ENCODE data around the gene IQSEC3.

IQSEC3 gene

DNA sequence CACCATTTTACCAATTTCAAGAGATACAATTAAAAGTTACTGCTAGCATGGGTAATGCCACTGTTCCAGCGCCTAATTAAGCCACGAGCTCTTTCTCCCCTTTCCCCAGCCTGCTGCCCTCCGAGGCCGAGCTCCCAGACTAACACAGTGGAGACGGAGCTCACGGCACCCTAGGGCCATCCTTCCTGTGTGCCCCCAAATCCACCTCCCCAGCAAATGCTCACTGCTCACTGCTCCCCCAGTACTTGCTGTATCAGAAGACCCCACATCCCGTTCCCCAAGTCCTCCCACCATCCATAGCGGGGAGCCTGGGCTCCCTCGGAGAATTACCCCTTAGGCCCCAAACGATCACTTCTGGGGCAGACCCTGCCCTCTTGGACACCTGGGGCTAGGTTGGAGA lies 104.7 kb downstream of the IQSEC3 start:
- no peak for DNase-seq (ENCODE audit: low spot score)
- TF ChIP-seq, protein P1, sequence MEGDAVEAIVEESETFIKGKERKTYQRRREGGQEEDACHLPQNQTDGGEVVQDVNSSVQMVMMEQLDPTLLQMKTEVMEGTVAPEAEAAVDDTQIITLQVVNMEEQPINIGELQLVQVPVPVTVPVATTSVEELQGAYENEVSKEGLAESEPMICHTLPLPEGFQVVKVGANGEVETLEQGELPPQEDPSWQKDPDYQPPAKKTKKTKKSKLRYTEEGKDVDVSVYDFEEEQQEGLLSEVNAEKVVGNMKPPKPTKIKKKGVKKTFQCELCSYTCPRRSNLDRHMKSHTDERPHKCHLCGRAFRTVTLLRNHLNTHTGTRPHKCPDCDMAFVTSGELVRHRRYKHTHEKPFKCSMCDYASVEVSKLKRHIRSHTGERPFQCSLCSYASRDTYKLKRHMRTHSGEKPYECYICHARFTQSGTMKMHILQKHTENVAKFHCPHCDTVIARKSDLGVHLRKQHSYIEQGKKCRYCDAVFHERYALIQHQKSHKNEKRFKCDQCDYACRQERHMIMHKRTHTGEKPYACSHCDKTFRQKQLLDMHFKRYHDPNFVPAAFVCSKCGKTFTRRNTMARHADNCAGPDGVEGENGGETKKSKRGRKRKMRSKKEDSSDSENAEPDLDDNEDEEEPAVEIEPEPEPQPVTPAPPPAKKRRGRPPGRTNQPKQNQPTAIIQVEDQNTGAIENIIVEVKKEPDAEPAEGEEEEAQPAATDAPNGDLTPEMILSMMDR (IDR thresholded peaks at IDR 0.05; ENCODE audit: poor library complexity, severe bottlenecking): no peak
- no peaks in the 10 kb centered on the region for H3K27me3 ChIP-seq (ENCODE audit: insufficient read depth, poor library complexity, severe bottlenecking)
- no peak for ATAC-seq (ENCODE audit: low read depth)
- H3K36me3 ChIP-seq (ENCODE audit: low read depth): no peaks in the 10 kb centered on the region
- no peak overlapping the region for H3K4me3 ChIP-seq (ENCODE audit: severe bottlenecking)
- H3K27ac ChIP-seq (ENCODE audit: poor library complexity, severe bottlenecking): no peak overlapping the region
- peaks cover 2% of the 10 kb centered on the region for H3K4me1 ChIP-seq (ENCODE audit: insufficient read depth, poor library complexity, severe bottlenecking)
- no peaks in the 10 kb centered on the region for H3K9me3 ChIP-seq (ENCODE audit: severe bottlenecking)

DNA sequence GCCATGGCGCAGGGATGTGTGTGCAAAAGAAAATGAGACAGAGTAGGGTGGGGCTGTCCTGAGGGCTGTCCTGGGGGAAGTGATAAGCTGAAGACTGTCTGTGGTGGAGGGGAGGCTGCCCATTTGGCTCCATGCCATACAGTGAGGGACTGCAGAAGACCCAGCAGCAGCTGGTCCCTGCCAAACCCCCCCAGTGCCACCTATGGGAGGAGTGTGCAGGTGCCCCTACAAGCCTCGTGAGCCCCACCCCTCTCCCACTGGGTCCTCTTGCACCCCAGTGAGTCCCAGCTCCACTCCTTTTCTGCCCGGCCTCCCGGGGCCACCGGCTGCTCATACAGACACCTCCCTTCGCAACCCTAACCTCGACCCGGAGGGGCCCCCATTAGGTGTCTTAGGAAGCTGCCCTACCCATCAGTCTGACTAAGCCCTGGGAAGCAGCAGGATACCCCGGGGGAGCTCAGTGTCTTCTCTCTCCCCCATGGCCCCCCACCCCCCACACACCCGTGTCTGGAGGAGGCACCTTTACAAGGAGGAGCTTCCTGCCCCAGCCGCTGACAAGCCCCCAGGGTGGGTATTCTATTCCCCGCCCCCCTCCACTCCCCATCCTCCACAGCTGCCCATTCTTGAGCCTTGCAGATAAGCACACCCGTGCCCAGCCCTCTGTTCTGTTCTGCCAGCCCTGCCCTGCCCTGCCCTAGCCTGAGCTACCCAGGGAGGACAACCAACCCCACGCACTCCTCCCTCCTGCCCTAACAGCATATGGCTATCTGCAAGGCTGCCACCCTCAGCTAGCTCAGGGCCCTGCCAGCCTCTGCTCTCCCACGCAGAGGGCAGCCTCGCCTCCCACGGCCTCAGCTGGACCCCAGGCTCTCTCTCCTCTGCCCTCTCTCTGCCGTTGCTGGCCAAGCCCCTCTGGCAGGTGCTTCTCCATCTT lies 105.4 kb downstream of the IQSEC3 start:
- TF ChIP-seq, protein P1 (IDR thresholded peaks at IDR 0.05; ENCODE audit: poor library complexity, severe bottlenecking): no peak
- no peaks in the 10 kb centered on the region for H3K9me3 ChIP-seq (ENCODE audit: severe bottlenecking)
- H3K36me3 ChIP-seq (ENCODE audit: low read depth): no peaks in the 10 kb centered on the region
- no peak for DNase-seq (ENCODE audit: low spot score)
- no peak overlapping the region for H3K4me3 ChIP-seq (ENCODE audit: severe bottlenecking)
- H3K4me1 ChIP-seq (ENCODE audit: insufficient read depth, poor library complexity, severe bottlenecking): peaks cover 8% of the 10 kb centered on the region
- no peak overlapping the region for H3K27ac ChIP-seq (ENCODE audit: poor library complexity, severe bottlenecking)
- no peaks in the 10 kb centered on the region for H3K27me3 ChIP-seq (ENCODE audit: insufficient read depth, poor library complexity, severe bottlenecking)
- no peak for ATAC-seq (ENCODE audit: low read depth)

DNA sequence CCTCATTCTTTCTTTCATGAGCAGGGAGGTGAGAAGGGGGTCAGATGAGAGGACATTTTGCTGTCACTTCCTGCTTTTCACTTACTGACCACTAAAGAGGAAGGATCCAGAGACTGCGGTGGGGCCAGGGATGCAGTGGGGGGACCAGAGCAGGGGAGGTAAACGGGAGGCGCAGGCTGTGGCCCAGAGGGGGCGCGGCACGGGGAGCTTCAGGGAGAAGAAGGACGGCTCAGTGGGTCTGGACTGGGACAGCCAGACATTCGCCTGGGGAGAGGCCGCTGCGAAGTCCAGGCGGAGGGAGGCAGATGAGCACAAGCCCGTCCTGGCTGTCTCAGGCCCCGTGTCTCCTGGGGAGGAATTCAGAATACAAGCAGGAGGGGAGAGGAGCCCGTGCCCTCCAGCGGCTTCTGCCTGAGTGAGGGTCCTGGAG lies 106.2 kb downstream of the IQSEC3 start:
- no peaks in the 10 kb centered on the region for H3K9me3 ChIP-seq (ENCODE audit: severe bottlenecking)
- no peak for ATAC-seq (ENCODE audit: low read depth)
- TF ChIP-seq, protein P1 (IDR thresholded peaks at IDR 0.05; ENCODE audit: poor library complexity, severe bottlenecking): no peak
- H3K4me1 ChIP-seq (ENCODE audit: insufficient read depth, poor library complexity, severe bottlenecking): peaks cover 8% of the 10 kb centered on the region
- no peaks in the 10 kb centered on the region for H3K27me3 ChIP-seq (ENCODE audit: insufficient read depth, poor library complexity, severe bottlenecking)
- DNase-seq (ENCODE audit: low spot score): no peak
- no peak overlapping the region for H3K27ac ChIP-seq (ENCODE audit: poor library complexity, severe bottlenecking)
- H3K36me3 ChIP-seq (ENCODE audit: low read depth): no peaks in the 10 kb centered on the region
- no peak overlapping the region for H3K4me3 ChIP-seq (ENCODE audit: severe bottlenecking)

DNA sequence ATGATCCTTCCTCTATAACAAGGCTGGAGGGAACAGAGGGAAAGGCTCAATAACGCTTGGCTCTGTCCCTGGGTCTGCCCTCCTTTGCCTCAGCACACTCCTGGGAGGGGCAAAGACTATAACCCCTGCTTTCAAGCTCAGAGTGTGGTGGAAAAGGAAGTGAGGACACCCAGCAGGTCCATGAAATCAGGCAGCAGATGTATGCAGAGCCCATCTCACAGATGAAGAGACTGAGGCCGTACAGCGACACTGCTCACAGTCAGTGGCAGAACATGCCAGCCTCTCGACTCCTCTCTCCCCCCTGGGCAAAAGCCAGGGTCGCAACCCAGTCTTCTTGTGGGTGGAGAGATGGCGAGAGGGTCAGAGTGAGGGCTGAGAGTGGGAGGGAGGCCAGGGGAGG lies 107.6 kb downstream of the IQSEC3 start:
- no peaks in the 10 kb centered on the region for H3K9me3 ChIP-seq (ENCODE audit: severe bottlenecking)
- H3K4me1 ChIP-seq (ENCODE audit: insufficient read depth, poor library complexity, severe bottlenecking): peaks cover 8% of the 10 kb centered on the region
- H3K27ac ChIP-seq (ENCODE audit: poor library complexity, severe bottlenecking): no peak overlapping the region
- DNase-seq (ENCODE audit: low spot score) (no peak), ATAC-seq (ENCODE audit: low read depth) (no peak)
- TF ChIP-seq, protein P1 (IDR thresholded peaks at IDR 0.05; ENCODE audit: poor library complexity, severe bottlenecking): no peak
- H3K36me3 ChIP-seq (ENCODE audit: low read depth): no peaks in the 10 kb centered on the region
- H3K27me3 ChIP-seq (ENCODE audit: insufficient read depth, poor library complexity, severe bottlenecking): no peaks in the 10 kb centered on the region
- no peak overlapping the region for H3K4me3 ChIP-seq (ENCODE audit: severe bottlenecking)

DNA sequence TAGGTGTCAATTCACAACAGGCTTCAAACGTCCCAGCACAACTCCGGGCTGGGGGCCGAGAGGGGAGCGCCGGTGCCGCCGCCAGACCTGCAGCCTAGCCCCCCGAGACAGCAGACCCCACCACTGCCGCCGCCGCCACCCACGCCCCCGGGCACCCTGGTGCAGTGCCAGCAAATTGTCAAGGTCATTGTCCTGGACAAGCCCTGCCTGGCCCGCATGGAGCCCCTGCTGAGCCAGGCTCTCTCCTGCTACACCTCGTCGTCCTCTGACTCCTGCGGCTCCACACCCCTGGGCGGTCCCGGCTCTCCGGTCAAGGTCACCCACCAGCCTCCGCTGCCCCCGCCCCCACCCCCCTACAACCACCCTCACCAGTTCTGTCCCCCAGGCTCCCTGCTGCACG lies 108.0 kb downstream of the IQSEC3 start:
- Histone ChIP-seq H3K27me3 (ENCODE audit: insufficient read depth, poor library complexity, severe bottlenecking) (no peaks in the 10 kb centered on the region), H3K4me1 (ENCODE audit: insufficient read depth, poor library complexity, severe bottlenecking) (peaks cover 13% of the 10 kb centered on the region), H3K4me3 (ENCODE audit: severe bottlenecking) (no peak overlapping the region), H3K27ac (ENCODE audit: poor library complexity, severe bottlenecking) (no peak overlapping the region), H3K36me3 (ENCODE audit: low read depth) (no peaks in the 10 kb centered on the region), H3K9me3 (ENCODE audit: severe bottlenecking) (no peaks in the 10 kb centered on the region)
- TF ChIP-seq, protein P1 (IDR thresholded peaks at IDR 0.05; ENCODE audit: poor library complexity, severe bottlenecking): no peak
- no peak for ATAC-seq (ENCODE audit: low read depth)
- no peak for DNase-seq (ENCODE audit: low spot score)

Data from RWPE2 (cell line).